ENCODE data around the gene SLC25A29. TPM values are rescaled to one million over a fixed set of nuclear protein-coding genes. Genes with fewer than 3 reads are reported as not detected.
A peak's percentile ranks its signal among the peaks of the same experiment; 100 is the strongest.
"Not testable (repeated sequence)": the region's sequence is repeated elsewhere in the genome, so short reads cannot be mapped to it uniquely, and the experiment has no call there.

Gene SLC25A29
- 3.4 TPM for polyA plus RNA-seq

DNA sequence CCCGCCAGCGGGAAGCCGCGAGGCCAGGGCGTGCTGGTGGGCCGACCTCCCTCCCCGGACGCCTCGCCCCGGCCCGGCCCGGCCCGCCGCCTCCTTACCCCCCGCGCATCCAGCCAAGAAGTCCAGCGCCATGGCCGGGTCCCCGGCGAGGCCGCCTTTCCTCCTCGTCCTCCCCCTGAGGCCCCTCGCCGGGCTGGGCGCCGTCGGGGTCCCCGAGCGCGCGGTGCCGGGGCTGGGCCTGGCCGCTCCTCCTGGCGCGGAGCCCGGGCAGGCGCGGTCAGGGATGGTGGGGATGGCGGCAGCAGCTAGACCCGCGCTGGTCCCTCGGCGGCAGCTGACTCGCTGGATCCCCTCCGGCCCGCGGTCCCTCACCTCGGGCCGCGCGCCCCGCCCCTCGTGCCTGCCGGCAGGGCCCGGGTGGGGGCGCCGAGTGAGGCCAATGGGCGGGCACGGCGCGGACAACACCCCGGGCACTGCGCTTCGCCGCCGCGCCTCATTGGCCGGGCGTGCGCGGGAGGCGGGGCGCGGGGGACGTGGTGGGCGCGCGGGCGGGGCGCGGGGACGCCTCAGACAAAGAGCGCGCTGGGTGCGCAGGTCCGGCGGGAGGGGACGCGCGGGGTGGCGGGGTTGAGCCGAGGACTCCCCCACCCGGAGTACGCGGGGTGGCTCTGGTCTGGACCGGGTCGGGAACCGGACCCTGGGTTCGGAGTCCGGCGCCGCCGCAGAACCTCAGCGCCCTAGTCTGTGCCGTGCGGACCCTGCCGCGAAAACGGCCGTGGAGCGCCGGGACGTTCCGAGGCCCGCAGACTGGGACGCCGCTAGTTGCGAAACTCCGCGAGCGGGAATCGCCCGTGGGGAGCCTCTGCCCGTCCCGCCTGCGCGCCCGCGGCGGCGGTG is at the start of gene SLC25A29:
Gene SLC25A29 (minus strand): TSS at position 344 of the 897 bp plus-strand sequence. CDS start 212 bp downstream, at position 132.
- peaks cover 2% of the 10 kb centered on the region for H3K36me3 Mint-ChIP-seq
- peak within 1 kb of the TSS in 1 of 3 donors; percentile 78 for H3K27ac Mint-ChIP-seq
- H3K9me3 Mint-ChIP-seq = no peaks in the 10 kb centered on the region
- H3K4me1 Mint-ChIP-seq = peaks cover 2 to 8% (median 6%) of the 10 kb centered on the region in 3 donors
- peak within 1 kb of the TSS; percentile 81 to 95 (median 94) for H3K4me3 Mint-ChIP-seq
- peaks cover 2% of the 10 kb centered on the region for H3K27me3 Mint-ChIP-seq

DNA sequence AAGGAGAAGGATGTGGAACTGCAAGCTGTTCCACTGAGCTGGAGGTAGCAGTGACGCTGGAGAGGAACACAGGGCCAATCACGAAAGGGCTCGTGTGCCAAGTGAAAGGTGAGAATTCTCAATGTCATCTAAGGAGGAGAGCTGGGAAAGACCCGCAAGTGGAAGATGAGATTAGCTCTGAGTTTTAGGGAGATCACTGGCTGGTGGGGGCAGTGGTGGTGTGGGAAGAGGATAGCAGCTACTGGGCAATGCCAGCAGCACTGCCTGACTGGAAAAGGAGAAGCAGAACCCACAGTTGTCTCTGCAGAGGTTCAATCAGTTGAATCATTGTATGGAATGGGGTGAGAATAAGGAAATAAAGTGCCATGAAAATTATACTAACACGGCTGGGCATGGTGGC is 44.7 kb upstream of the SLC25A29 start:
- H3K27ac Mint-ChIP-seq = no peak overlapping the region
- peaks cover 15% of the 10 kb centered on the region for H3K36me3 Mint-ChIP-seq
- peaks cover 0 to 5% (median 0%) of the 10 kb centered on the region in 3 donors for H3K4me1 Mint-ChIP-seq
- no peaks in the 10 kb centered on the region for H3K27me3 Mint-ChIP-seq
- no peak overlapping the region for H3K4me3 Mint-ChIP-seq
- H3K9me3 Mint-ChIP-seq = no peaks in the 10 kb centered on the region

DNA sequence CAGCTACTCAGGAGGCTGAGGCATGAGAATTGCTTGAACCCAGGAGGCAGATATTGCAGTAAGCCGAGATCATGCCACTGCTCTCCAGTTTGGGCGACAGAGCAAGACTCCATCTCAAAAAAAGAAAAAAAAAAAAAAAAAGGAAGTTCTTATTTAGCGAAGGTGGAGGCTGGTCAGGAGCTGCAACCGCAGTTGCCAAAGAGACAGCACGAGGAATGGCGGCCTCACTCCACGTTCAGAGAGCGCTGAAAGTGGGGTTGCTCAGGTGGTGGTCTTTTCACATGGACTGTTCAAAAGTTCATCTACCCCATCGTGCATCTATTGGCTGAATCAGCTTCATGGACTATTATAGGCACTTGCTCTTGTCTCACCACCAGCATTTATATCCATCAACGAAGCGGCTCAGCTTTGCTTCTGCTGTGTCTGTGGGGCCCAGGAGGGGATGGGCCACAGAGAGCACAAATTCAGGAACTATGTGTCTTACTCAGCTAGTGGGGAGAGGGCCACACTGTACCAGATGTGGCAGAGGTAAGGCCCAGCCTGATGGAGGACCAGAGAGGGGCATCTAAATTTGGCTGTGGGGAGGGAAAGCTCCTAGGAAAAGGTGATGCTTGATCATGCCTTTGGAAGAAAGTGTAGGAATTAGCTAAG is 44.2 kb upstream of the SLC25A29 start:
- Mint-ChIP-seq H3K9me3 (no peaks in the 10 kb centered on the region), H3K27me3 (no peaks in the 10 kb centered on the region), H3K36me3 (peaks cover 15% of the 10 kb centered on the region), H3K4me3 (no peak overlapping the region), H3K4me1 (peaks cover 0 to 5% (median 0%) of the 10 kb centered on the region in 3 donors), H3K27ac (peak overlapping the region in 1 of 3 donors; percentile 55)

DNA sequence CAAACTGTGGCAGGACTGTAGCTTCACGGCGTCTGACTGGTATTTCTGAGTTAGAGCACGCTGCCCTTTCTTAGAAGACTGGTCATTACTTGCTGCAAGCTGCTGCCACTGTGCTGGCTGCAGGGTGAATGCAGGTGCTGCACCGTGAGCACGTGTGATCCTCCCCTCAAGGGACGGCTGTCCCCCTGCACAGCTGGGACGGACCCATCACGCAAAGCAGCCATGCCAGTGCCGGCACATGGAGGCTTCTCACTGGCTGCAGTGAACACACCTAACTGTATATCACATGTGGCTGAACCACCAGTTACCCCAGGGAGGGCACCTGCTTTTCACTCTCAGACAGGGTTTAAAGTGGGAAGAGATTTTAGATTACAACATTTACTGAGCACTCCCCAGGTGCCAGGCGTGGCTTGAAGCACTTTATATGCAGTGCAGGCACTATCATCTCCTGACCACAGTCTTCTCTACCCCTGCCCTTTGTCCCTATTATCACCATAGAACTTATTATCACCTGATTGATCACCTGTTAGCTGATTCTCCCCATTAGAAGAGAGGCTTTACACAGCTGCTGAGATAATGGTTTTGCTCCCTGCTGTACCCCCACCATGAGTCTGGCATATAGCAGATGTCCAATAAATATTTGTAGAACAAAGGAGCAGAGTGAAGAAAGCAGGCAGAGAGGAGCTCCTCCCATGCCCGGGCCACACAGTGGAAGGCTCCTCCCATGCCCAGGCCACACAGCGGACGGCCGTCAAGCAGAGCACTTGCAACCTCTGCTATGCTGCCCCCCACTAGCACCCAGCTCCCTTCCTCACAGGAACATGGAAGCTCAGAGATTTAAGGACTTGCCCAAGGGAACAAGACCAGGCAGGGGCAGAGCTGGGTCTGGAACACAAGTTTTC is 42.8 kb upstream of the SLC25A29 start:
- Mint-ChIP-seq H3K36me3 (peaks cover 15% of the 10 kb centered on the region), H3K9me3 (no peaks in the 10 kb centered on the region), H3K4me3 (no peak overlapping the region), H3K4me1 (peaks cover 0 to 5% (median 0%) of the 10 kb centered on the region in 3 donors), H3K27me3 (no peaks in the 10 kb centered on the region), H3K27ac (no peak overlapping the region)

DNA sequence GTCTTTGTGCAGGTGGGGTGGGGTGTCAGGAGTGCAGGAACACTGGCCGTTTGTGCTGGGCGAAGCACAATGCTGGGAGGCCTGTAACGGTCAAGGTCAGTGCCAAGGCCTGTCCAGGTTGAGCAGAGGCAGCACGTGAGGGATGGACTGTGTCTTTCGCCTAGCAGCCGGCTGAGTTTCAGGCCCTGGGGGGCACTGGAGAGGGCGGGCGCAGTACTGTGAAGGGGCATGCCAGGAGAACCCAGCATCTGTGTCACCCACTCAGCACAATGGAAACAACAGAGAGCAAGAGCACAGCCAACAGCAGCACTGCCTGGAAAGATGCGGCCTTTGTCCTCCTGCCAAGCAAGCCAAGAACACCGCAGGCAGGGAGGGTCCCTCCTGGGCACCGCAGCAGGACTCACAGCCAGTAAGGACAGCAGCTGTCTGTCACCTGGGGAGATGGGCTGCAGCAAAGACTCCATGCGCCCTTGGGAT is 42.0 kb upstream of the SLC25A29 start:
- Mint-ChIP-seq H3K4me3 (peak overlapping the region in 1 of 4 donors; percentile 39), H3K36me3 (peaks cover 13% of the 10 kb centered on the region), H3K9me3 (no peaks in the 10 kb centered on the region), H3K27ac (no peak overlapping the region), H3K27me3 (no peaks in the 10 kb centered on the region), H3K4me1 (peaks cover 0 to 5% (median 0%) of the 10 kb centered on the region in 3 donors)

DNA sequence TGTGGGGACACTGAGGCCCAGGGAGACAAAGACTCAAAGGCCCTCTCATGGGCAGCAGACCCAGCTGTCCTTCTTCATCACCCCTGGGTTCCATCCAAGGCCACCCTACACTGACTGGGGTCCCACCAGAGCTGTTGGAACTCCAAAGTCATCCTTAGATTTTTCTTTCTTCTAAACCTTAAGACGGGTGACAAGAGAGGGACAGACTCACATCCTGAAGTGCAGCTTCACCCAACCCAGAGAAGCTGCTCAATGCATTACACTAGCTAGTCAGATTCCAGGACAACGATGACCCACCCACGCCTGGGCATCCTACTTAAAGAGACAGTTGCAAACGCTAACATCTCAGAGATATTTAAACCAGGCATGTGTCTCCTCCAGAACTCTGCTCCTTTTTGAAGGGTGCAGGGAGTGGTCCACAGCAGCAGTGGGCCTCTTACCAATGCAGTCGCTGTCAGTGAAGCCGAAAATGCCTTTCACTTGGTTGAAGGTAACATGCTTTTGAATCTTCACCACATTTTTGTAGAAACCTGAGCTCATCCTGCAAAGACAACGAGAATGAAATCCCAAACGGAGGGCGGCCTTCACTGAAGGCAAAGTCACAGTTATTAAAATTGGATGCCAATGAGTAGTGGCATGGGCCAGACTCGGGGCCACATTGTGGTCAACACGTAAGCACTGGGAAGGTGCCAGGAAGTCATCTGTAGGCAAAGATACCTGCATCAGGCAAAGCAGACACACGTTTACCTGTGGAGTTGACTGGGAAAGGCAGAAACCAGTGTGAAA is 40.3 kb upstream of the SLC25A29 start:
- no peaks in the 10 kb centered on the region for H3K9me3 Mint-ChIP-seq
- H3K4me3 Mint-ChIP-seq = no peak overlapping the region
- peaks cover 3 to 12% (median 8%) of the 10 kb centered on the region in 3 donors for H3K4me1 Mint-ChIP-seq
- peaks cover 11% of the 10 kb centered on the region for H3K36me3 Mint-ChIP-seq
- no peaks in the 10 kb centered on the region for H3K27me3 Mint-ChIP-seq
- peak overlapping the region in 1 of 3 donors; percentile 0 for H3K27ac Mint-ChIP-seq

GRCh38 chr14:100345711-100346110 is 39.5 kb upstream of the SLC25A29 start:
- Mint-ChIP-seq H3K27ac (no peak overlapping the region), H3K4me1 (peaks cover 7 to 14% (median 14%) of the 10 kb centered on the region in 3 donors), H3K9me3 (no peaks in the 10 kb centered on the region), H3K27me3 (no peaks in the 10 kb centered on the region), H3K36me3 (peaks cover 6% of the 10 kb centered on the region), H3K4me3 (no peak overlapping the region)

GRCh38 chr14:100344657-100345056 is 38.4 kb upstream of the SLC25A29 start:
- peaks cover 13 to 18% (median 15%) of the 10 kb centered on the region in 3 donors for H3K4me1 Mint-ChIP-seq
- not testable (repeated sequence) for H3K9me3 Mint-ChIP-seq, H3K27ac Mint-ChIP-seq, H3K27me3 Mint-ChIP-seq, H3K4me3 Mint-ChIP-seq, H3K36me3 Mint-ChIP-seq

DNA sequence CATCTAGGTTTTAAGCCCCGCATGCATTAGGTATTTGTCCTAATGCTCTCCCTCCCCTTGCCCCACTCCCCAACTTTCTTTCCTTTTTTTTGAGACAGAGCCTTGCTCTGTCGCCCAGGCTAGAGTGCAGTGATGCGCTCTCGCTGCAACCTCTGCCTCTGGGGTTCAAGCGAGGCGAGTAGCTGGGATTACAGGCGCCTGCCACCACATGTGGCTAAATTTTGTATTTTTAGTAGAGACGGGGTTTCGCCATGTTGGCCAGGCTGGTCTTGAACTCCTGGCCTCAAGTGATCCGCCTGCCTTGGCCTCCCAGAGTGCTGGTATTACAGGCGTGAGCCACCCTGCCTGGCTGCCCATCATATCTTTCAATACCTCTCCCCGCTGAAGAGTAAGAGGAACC is 36.6 kb upstream of the SLC25A29 start:
- Mint-ChIP-seq H3K4me3 (peak overlapping the region in 1 of 4 donors; percentile 49), H3K4me1 (peaks cover 15 to 18% (median 16%) of the 10 kb centered on the region in 3 donors), H3K27ac (peak overlapping the region in 2 of 3 donors; percentile 53 to 85)
- H3K27me3 Mint-ChIP-seq, H3K36me3 Mint-ChIP-seq, H3K9me3 Mint-ChIP-seq: not testable (repeated sequence)

DNA sequence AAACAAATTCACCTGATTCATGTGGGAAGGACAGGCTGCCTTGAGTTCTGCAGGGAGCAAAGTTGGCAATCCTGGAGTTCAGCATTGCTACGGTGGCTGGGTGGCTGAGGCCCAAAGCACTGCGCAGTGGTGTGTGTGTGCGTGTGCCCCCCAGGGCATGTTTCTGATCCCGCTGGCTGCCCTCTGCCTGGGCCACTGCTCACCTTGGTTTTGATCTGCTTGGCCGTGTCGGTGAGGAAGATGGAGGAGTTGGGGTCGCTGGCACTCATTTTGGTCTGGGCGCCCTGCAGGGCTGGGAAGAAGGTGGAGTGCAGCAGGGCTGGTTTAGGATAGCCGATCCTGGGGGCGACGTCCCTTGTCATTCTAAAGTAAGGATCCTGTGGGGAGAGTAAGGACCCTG is 36.0 kb upstream of the SLC25A29 start:
- Mint-ChIP-seq H3K9me3 (no peaks in the 10 kb centered on the region), H3K27ac (peak overlapping the region in 1 of 3 donors; percentile 85), H3K27me3 (no peaks in the 10 kb centered on the region), H3K4me3 (peak overlapping the region in 1 of 4 donors; percentile 83), H3K4me1 (peaks cover 15 to 18% (median 16%) of the 10 kb centered on the region in 3 donors), H3K36me3 (peaks cover 2% of the 10 kb centered on the region)

DNA sequence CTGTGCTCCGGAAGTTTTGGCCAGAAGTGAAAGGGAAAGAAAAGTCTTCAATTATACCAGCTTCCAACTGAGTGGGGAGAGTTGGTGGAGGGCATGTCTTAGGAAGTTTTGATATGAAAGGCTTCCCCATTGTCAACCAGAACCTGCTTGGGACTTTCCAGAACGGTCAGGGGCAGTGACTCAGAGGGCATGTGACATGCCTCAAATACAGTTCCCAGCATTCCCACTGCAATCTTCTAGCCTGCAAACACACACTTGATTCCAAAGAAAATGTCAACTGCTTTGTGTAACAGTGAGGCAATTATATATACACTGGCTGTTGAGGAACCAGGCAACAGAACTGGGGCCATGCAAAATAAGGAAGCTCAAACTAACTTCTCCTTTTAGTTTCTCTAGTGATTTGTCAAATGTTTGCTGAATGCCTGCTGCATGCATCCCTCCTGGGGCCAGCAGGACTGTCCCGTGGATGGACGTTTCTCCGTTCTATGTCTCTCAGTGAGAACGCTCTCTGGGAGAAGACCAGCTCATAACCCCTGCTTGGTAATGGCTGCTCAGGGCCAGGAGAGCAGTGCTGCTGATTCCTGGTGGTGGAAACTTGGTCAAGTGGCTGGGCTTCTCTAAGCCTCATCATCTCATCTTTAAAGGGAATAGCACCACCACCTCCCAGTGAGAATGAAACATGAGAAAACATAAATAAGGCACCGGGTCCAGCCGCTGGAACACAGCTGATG is 35.2 kb upstream of the SLC25A29 start:
- peaks cover 3% of the 10 kb centered on the region for H3K36me3 Mint-ChIP-seq
- no peaks in the 10 kb centered on the region for H3K9me3 Mint-ChIP-seq
- H3K4me1 Mint-ChIP-seq = peaks cover 15 to 18% (median 16%) of the 10 kb centered on the region in 3 donors

DNA sequence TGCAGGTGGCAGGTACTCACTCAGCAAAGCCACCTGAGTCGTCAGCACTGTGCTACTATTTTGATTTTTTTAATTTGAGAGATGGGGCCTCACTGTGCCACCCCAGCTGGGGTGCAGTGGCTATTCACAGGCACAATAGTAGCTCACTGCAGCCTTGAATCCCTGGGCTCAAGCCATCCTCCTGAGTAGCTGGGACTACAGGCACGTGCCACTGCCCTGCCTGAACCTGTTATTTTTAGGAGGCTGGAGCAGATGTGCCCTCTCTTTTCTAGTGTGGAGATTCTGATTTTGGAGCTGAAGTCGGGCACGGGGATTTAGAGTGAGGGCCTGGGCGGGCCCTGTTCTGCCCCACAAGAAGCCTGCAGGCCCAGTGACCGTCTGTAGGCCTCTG is 34.2 kb upstream of the SLC25A29 start:
- H3K36me3 Mint-ChIP-seq = peaks cover 1% of the 10 kb centered on the region

More for the DNA sequence above, 35.2 kb upstream of the SLC25A29 start:
- H3K4me3 Mint-ChIP-seq = peak overlapping the region in 3 of 4 donors; percentile 30 to 83 (median 41)
- H3K27ac Mint-ChIP-seq = peak overlapping the region; percentile 52 to 95 (median 65)
- H3K27me3 Mint-ChIP-seq = no peaks in the 10 kb centered on the region

DNA sequence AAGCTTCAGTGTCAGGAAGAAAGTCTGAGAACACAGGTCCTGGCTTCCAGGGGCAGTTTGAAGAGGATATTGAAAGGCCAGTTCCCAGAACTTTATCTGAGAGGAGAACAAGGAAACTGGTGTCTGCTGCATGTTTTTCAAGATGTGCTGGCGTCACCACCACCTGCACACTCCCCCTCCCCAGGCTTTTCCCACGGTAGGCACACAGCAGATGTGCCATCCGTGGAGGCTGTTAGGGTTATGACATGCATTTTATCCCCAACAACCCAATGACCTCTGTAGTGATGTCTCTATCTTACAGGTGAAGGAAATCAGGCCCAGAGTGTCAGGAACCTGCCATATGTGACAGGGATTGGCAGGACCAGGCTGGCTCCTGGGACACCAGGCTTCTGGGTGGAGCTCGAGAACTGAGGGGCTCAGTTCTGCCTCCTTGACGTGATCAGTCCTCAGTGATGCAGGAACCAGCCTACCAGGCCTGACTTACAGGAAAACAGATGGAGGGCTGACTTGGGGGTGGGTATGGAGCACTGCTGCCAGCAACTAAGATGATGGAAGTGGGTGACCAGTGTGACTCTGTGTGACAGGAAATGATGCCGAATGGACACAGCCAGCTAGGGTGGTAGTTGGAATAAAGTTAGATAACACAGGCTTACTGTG is 33.6 kb upstream of the SLC25A29 start:
- H3K36me3 Mint-ChIP-seq = peaks cover 1% of the 10 kb centered on the region
- H3K4me1 Mint-ChIP-seq = peaks cover 16 to 18% (median 17%) of the 10 kb centered on the region in 3 donors
- peak overlapping the region; percentile 58 to 95 (median 65) for H3K27ac Mint-ChIP-seq
- H3K4me3 Mint-ChIP-seq = no peak overlapping the region
- H3K9me3 Mint-ChIP-seq = no peaks in the 10 kb centered on the region
- H3K27me3 Mint-ChIP-seq = no peaks in the 10 kb centered on the region

More for the DNA sequence above, 34.2 kb upstream of the SLC25A29 start:
- Mint-ChIP-seq H3K4me3 (no peak overlapping the region), H3K4me1 (peaks cover 16 to 18% (median 17%) of the 10 kb centered on the region in 3 donors), H3K27ac (peak overlapping the region in 2 of 3 donors; percentile 65 to 95), H3K27me3 (no peaks in the 10 kb centered on the region), H3K9me3 (no peaks in the 10 kb centered on the region)

Data from IgD-negative memory B cell (primary cell).